NCI-H524 treated with DMSO at 0.1 percent for 48 hours (cell line): ENCODE measurements around the gene TMEM91.

Experiments used
- DNase-seq: peaks from one replicate; lab custom pipeline; 2025; lab: John Stamatoyannopoulos, UW

The TMEM91 gene

GRCh38 chr19:41411100-41411967, 35.0 kb downstream of the TMEM91 start:
- DNase-seq: no peak

GRCh38 chr19:41411968-41412265, 35.6 kb downstream of the TMEM91 start:
- DNase-seq: no peak

GRCh38 chr19:41412953-41413352, 36.6 kb downstream of the TMEM91 start:
- DNase-seq: no peak

GRCh38 chr19:41413947-41414346, 37.6 kb downstream of the TMEM91 start:
- DNase-seq: no peak

- DNase-seq: no peak
Measured at GRCh38 chr19:41414461-41414860, 38.1 kb downstream of the TMEM91 start.

- DNase-seq: no peak
Measured at GRCh38 chr19:41415154-41415571, 38.8 kb downstream of the TMEM91 start.

- no peak for DNase-seq
Measured at GRCh38 chr19:41416194-41416674, 39.9 kb downstream of the TMEM91 start.

- no peak for DNase-seq
Measured at GRCh38 chr19:41420101-41420880, 44.0 kb downstream of the TMEM91 start.

- no peak for DNase-seq
Measured at GRCh38 chr19:41421314-41421713, 45.0 kb downstream of the TMEM91 start.

GRCh38 chr19:41421973-41422372, 45.6 kb downstream of the TMEM91 start:
- no peak for DNase-seq

- no peak for DNase-seq
Measured at GRCh38 chr19:41422456-41422855, 46.1 kb downstream of the TMEM91 start.

- DNase-seq: no peak
Measured at GRCh38 chr19:41422955-41423354, 46.6 kb downstream of the TMEM91 start.

- DNase-seq: no peak
Measured at GRCh38 chr19:41424335-41425173, 48.2 kb downstream of the TMEM91 start.

GRCh38 chr19:41425174-41426115, 49.1 kb downstream of the TMEM91 start:
- DNase-seq: no peak

GRCh38 chr19:41426116-41426841, 49.9 kb downstream of the TMEM91 start:
- DNase-seq: no peak

GRCh38 chr19:41426952-41427646, 50.8 kb downstream of the TMEM91 start, which contains the start of gene B3GNT8:
Gene B3GNT8, minus strand, starts transcription at chr19:41427374. Its CDS starts 596 bp downstream, at chr19:41426778.
- DNase-seq: no peak

GRCh38 chr19:41427647-41428480, 51.5 kb downstream of the TMEM91 start:
- no peak for DNase-seq

- no peak for DNase-seq
Measured at GRCh38 chr19:41428481-41428859, 52.1 kb downstream of the TMEM91 start.

GRCh38 chr19:41430922-41431321, 54.6 kb downstream of the TMEM91 start:
- no peak for DNase-seq
